Ishikawa (cell line): ENCODE results near the gene REPIN1.

ENCODE experiments used
- EGR1 ChIP-seq: IDR thresholded peaks from 2 replicates; pipeline ENCODE4 v1.6.1; 2012
- EP300 ChIP-seq: IDR thresholded peaks from 2 replicates; pipeline ENCODE4 v1.6.1; 2012; ENCODE audit warnings: borderline replicate concordance
- FOXM1 ChIP-seq: IDR thresholded peaks from 2 replicates; pipeline ENCODE4 v1.6.1; 2012; ENCODE audit warnings: low read depth, borderline replicate concordance
- MAX ChIP-seq: IDR thresholded peaks from 2 replicates; pipeline ENCODE4 v1.6.1; 2012
- NFIC ChIP-seq: IDR thresholded peaks from 2 replicates; pipeline ENCODE4 v1.6.1; 2012
- RAD21 ChIP-seq: IDR thresholded peaks from 2 replicates; pipeline ENCODE4 v1.6.1; 2012; ENCODE audit warnings: low read depth
- REST ChIP-seq: IDR thresholded peaks from 2 replicates; pipeline ENCODE4 v1.6.1; 2012; ENCODE audit warnings: low read depth, mild to moderate bottlenecking
- TAF1 ChIP-seq: IDR thresholded peaks from 2 replicates; pipeline ENCODE4 v1.6.1; 2012; ENCODE audit warnings: low read depth, mild to moderate bottlenecking
- TCF12 ChIP-seq: IDR thresholded peaks from 2 replicates; pipeline ENCODE4 v1.6.1; 2012; ENCODE audit warnings: low read depth
- TEAD4 ChIP-seq: IDR thresholded peaks from 2 replicates; pipeline ENCODE4 v1.6.1; 2012
- YY1 ChIP-seq: IDR thresholded peaks from 2 replicates; pipeline ENCODE4 v1.6.1; 2012; ENCODE audit warnings: low read depth

GRCh38 chr7:150361402-150361801, 7.2 kb upstream of the REPIN1 start:
- no peak for TF ChIP-seq RAD21
- no peak for TF ChIP-seq EGR1
- no peak for TF ChIP-seq TAF1
- TF ChIP-seq MAX, result no peak
- TF ChIP-seq REST, result no peak
- TF ChIP-seq YY1, result no peak
- TF ChIP-seq NFIC, result no peak
- no peak for TF ChIP-seq EP300
- TF ChIP-seq FOXM1, result no peak
- TF ChIP-seq TCF12, result no peak
- TF ChIP-seq TEAD4, result no peak
